Measurements from ENCODE around the gene APOL2. TPM values are rescaled to one million over a fixed set of nuclear protein-coding genes. Genes with fewer than 3 reads are reported as not detected.

APOL2 gene
- total RNA-seq, 1 donor from 2014 or later = 12.8 TPM

DNA sequence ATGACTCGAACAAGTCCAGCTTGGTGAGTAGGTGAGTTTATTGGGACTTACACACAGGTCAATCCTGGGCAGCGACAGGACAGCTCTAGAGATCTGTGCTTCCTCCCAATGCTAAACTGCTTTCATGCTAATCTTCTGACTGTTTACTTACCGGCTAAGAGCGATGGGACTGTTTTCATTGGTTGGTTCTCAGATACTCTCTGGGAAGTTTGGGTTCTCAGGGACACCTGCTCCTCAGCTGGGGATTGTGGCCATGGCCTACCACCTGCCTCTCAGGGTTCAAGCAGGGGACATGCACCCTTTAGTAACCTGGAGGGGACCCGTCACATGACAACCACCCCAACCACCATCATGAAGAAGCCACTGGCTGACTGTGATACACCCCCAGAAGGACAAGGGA lies 13.1 kb downstream of the APOL2 start:
- Mint-ChIP-seq H3K27me3 (ENCODE audit: insufficient read depth, low read depth) (peaks cover 4% of the 10 kb centered on the region), H3K4me1 (peaks cover 17% of the 10 kb centered on the region), H3K4me3 (no peak overlapping the region), H3K36me3 (peaks cover 15% of the 10 kb centered on the region), H3K27ac (no peak overlapping the region), H3K9me3 (no peaks in the 10 kb centered on the region)
- Histone ChIP-seq H3K27ac (no peak overlapping the region), H3K4me3 (no peak overlapping the region), H3K4me1 (peaks cover 11% of the 10 kb centered on the region), H3K4me2 (no peak overlapping the region), H3K9ac (no peak overlapping the region), H2AFZ (replicated peaks) (no peak overlapping the region), H3F3A (ENCODE audit: low read depth) (no peaks in the 10 kb centered on the region), H3K27me3 (no peaks in the 10 kb centered on the region), H4K20me1 (ENCODE audit: low read depth) (no peaks in the 10 kb centered on the region), H3K9me3 (ENCODE audit: low read depth) (no peaks in the 10 kb centered on the region), H3K79me2 (ENCODE audit: low read depth) (no peaks in the 10 kb centered on the region), H3K36me3 (no peaks in the 10 kb centered on the region)
- no peak for TF ChIP-seq EZH2phosphoT487 (IDR thresholded peaks at IDR 0.05)
- TF ChIP-seq EZH2 (IDR thresholded peaks at IDR 0.05) = no peak
- TF ChIP-seq, protein P1, sequence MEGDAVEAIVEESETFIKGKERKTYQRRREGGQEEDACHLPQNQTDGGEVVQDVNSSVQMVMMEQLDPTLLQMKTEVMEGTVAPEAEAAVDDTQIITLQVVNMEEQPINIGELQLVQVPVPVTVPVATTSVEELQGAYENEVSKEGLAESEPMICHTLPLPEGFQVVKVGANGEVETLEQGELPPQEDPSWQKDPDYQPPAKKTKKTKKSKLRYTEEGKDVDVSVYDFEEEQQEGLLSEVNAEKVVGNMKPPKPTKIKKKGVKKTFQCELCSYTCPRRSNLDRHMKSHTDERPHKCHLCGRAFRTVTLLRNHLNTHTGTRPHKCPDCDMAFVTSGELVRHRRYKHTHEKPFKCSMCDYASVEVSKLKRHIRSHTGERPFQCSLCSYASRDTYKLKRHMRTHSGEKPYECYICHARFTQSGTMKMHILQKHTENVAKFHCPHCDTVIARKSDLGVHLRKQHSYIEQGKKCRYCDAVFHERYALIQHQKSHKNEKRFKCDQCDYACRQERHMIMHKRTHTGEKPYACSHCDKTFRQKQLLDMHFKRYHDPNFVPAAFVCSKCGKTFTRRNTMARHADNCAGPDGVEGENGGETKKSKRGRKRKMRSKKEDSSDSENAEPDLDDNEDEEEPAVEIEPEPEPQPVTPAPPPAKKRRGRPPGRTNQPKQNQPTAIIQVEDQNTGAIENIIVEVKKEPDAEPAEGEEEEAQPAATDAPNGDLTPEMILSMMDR (IDR thresholded peaks at IDR 0.05) = no peak
- no peak for DNase-seq (ENCODE audit: low spot score)

DNA sequence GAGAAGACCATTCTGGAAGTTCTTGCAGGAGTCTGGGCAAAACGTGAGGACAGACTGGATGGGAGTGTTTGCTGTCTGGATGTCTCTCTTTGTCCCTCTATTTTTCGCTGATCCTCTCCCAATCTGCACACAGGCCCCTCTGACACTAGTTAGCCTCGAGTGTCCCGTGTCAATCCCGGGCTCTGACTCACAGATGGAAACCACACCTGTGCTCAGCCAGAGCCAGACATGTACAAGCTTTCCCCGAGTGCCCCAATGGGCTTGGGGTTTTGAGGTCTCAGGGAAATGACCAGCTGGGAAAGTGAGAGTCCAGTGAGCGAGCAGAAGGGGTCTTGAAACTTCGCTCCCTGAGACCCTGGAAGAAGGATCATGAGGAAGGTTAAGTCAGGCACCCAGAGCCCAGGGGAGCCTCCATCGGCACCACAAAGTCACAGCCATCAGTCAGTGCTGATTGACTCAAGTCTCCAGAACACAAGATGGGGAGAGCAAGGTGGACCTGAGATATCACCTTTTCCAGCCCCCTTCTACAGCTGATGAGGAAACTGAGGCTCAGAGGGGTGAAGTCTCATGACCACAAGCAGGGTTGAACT lies 13.9 kb downstream of the APOL2 start:
- TF ChIP-seq EZH2phosphoT487 (IDR thresholded peaks at IDR 0.05) (no peak), EZH2 (IDR thresholded peaks at IDR 0.05) (no peak)
- TF ChIP-seq, protein P1 (IDR thresholded peaks at IDR 0.05) = no peak
- H3K4me3 Mint-ChIP-seq = no peak overlapping the region
- Histone ChIP-seq H3K4me1 (peaks cover 16% of the 10 kb centered on the region), H3K4me2 (no peak overlapping the region), H4K20me1 (ENCODE audit: low read depth) (no peaks in the 10 kb centered on the region), H3K27me3 (no peaks in the 10 kb centered on the region), H3K36me3 (no peaks in the 10 kb centered on the region), H3K27ac (no peak overlapping the region), H2AFZ (replicated peaks) (no peak overlapping the region), H3K9ac (no peak overlapping the region), H3K4me3 (no peak overlapping the region), H3K9me3 (ENCODE audit: low read depth) (no peaks in the 10 kb centered on the region), H3K79me2 (ENCODE audit: low read depth) (no peaks in the 10 kb centered on the region), H3F3A (ENCODE audit: low read depth) (no peaks in the 10 kb centered on the region)
- H3K4me1 Mint-ChIP-seq = peaks cover 21% of the 10 kb centered on the region
- peaks cover 13% of the 10 kb centered on the region for H3K36me3 Mint-ChIP-seq
- DNase-seq (ENCODE audit: low spot score) = no peak
- H3K27me3 Mint-ChIP-seq (ENCODE audit: insufficient read depth, low read depth) = peaks cover 3% of the 10 kb centered on the region
- H3K9me3 Mint-ChIP-seq = no peaks in the 10 kb centered on the region
- H3K27ac Mint-ChIP-seq = peak overlapping the region; percentile 11

- no peak for DNase-seq (ENCODE audit: low spot score)
- Mint-ChIP-seq H3K27ac (no peak overlapping the region), H3K27me3 (ENCODE audit: insufficient read depth, low read depth) (peaks cover 2% of the 10 kb centered on the region), H3K9me3 (no peaks in the 10 kb centered on the region), H3K4me3 (no peak overlapping the region), H3K4me1 (peaks cover 25% of the 10 kb centered on the region), H3K36me3 (peaks cover 12% of the 10 kb centered on the region)
- Histone ChIP-seq H3K79me2 (ENCODE audit: low read depth) (no peaks in the 10 kb centered on the region), H3K4me3 (no peak overlapping the region), H3K27me3 (no peaks in the 10 kb centered on the region), H3K4me1 (peaks cover 16% of the 10 kb centered on the region), H3K27ac (no peak overlapping the region), H3K9ac (no peak overlapping the region), H4K20me1 (ENCODE audit: low read depth) (no peaks in the 10 kb centered on the region), H3K36me3 (no peaks in the 10 kb centered on the region), H3K4me2 (no peak overlapping the region), H3K9me3 (ENCODE audit: low read depth) (no peaks in the 10 kb centered on the region), H2AFZ (replicated peaks) (no peak overlapping the region), H3F3A (ENCODE audit: low read depth) (no peaks in the 10 kb centered on the region)
- TF ChIP-seq, protein P1 (IDR thresholded peaks at IDR 0.05) = no peak
- no peak for TF ChIP-seq EZH2 (IDR thresholded peaks at IDR 0.05)
- no peak for TF ChIP-seq EZH2phosphoT487 (IDR thresholded peaks at IDR 0.05)
These were observed 15.1 kb downstream of the APOL2 start for GRCh38 chr22:36224245-36224644.

All from neural progenitor cell (in vitro differentiated cells).